DOHH2 (cell line): Measurements from ENCODE around the gene PLPPR5.

Experiments
- H3F3A ChIP-seq: fragments of 200-600 bp; sonication (generic), shearing (Covaris generic); 2 replicates; pipeline ENCODE4 v1.6.0; 2016; ENCODE audit warnings: antibody characterized with exemption, mild to moderate bottlenecking; ENCODE audit not compliant: control insufficient read depth, insufficient read depth
- H3K27ac ChIP-seq: fragments of 200-600 bp; sonication (generic); 2 replicates; pipeline ENCODE4 v1.5.1; 2014; ENCODE audit warnings: low read depth, mild to moderate bottlenecking, low read length, moderate library complexity
- H3K27me3 ChIP-seq: fragments of 200-600 bp; sonication (generic); 2 replicates; pipeline ENCODE4 v1.6.1; 2014; ENCODE audit warnings: mild to moderate bottlenecking, low read length, mixed read lengths; ENCODE audit not compliant: control insufficient read depth
- H3K36me3 ChIP-seq: fragments of 200-600 bp; sonication (generic); 2 replicates; pipeline ENCODE4 v1.6.1; 2014; ENCODE audit warnings: mild to moderate bottlenecking, low read length, moderate library complexity, mixed read lengths; ENCODE audit not compliant: control insufficient read depth
- H3K4me1 ChIP-seq: fragments of 200-600 bp; sonication (generic); 2 replicates; pipeline ENCODE4 v1.6.1; 2014; ENCODE audit warnings: mild to moderate bottlenecking, low read length, mixed read lengths; ENCODE audit not compliant: control insufficient read depth
- H3K4me2 ChIP-seq: fragments of 200-600 bp; sonication (generic); 2 replicates; pipeline ENCODE4 v1.6.0; 2014; ENCODE audit warnings: mild to moderate bottlenecking, low read length, moderate library complexity
- H3K4me3 ChIP-seq: fragments of 200-600 bp; sonication (generic); 2 replicates; pipeline ENCODE4 v1.5.1; 2014; ENCODE audit warnings: mild to moderate bottlenecking, low read length, mixed read lengths
- H3K79me2 ChIP-seq: fragments of 200-600 bp; sonication (generic); 2 replicates; pipeline ENCODE4 v1.6.1; 2014; ENCODE audit warnings: mild to moderate bottlenecking, low read length, mixed read lengths; ENCODE audit not compliant: control insufficient read depth
- H3K9me2 ChIP-seq: fragments of 200-600 bp; sonication (generic); replicated peaks from 2 replicates; pipeline ENCODE4 v1.6.1; 2014; ENCODE audit warnings: mild to moderate bottlenecking, low read length, mixed read lengths; ENCODE audit not compliant: control insufficient read depth
- H3K9me3 ChIP-seq: fragments of 200-600 bp; sonication (generic); 2 replicates; pipeline ENCODE4 v1.6.1; 2014; ENCODE audit warnings: antibody characterized with exemption, low read length, mixed read lengths; ENCODE audit not compliant: control insufficient read depth, insufficient read depth
- H4K20me1 ChIP-seq: fragments of 200-600 bp; sonication (generic); 2 replicates; pipeline ENCODE4 v1.6.0; 2014; ENCODE audit warnings: low read depth, mild to moderate bottlenecking, antibody characterized with exemption, low read length, moderate library complexity; ENCODE audit not compliant: control insufficient read depth, insufficient read depth
- EZH2phosphoT487 ChIP-seq: fragments of 200-600 bp; sonication (generic); IDR thresholded peaks from 2 replicates; pipeline ENCODE4 v1.6.1; 2017; ENCODE audit warnings: borderline replicate concordance, mild to moderate bottlenecking, antibody characterized with exemption, low read length, moderate library complexity, mixed read lengths
- TF ChIP-seq, protein P1 (sequence below): fragments of 200-600 bp; sonication (generic); IDR thresholded peaks from one replicate; pipeline ENCODE4 v1.5.1; 2014; ENCODE audit warnings: antibody characterized with exemption, mild to moderate bottlenecking, low read depth, low read length; ENCODE audit not compliant: poor library complexity, severe bottlenecking

Gene PLPPR5

DNA sequence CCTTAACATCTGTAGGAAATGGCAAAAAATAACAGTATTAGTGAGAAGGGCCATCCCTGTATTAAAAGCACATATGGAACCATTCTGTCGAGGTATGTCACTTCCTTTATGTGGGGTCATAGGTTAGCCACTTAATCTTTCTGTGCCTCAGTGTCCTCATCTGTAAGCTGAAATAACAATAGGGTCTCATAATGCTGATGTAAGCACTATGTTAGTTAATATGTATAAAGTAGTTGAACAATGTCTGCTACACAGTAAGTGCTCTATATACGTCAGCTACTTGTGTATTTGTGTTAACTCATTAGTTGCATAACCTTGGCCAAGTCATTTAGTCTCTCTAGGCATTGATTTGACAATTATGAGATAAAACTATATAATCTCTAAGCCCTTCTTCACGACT is 11.8 kb downstream of the PLPPR5 start:
- H3K27ac ChIP-seq, result no peak overlapping the region
- no peak overlapping the region for H3K4me3 ChIP-seq
- H4K20me1 ChIP-seq, result no peaks in the 10 kb centered on the region
- no peaks in the 10 kb centered on the region for H3K79me2 ChIP-seq
- H3F3A ChIP-seq, result no peaks in the 10 kb centered on the region
- no peak overlapping the region for H3K4me2 ChIP-seq
- H3K27me3 ChIP-seq, result no peaks in the 10 kb centered on the region
- no peaks in the 10 kb centered on the region for H3K9me3 ChIP-seq
- H3K9me2 ChIP-seq, result no peaks in the 10 kb centered on the region
- H3K36me3 ChIP-seq, result no peaks in the 10 kb centered on the region
- H3K4me1 ChIP-seq, result no peaks in the 10 kb centered on the region
- TF ChIP-seq, protein P1, sequence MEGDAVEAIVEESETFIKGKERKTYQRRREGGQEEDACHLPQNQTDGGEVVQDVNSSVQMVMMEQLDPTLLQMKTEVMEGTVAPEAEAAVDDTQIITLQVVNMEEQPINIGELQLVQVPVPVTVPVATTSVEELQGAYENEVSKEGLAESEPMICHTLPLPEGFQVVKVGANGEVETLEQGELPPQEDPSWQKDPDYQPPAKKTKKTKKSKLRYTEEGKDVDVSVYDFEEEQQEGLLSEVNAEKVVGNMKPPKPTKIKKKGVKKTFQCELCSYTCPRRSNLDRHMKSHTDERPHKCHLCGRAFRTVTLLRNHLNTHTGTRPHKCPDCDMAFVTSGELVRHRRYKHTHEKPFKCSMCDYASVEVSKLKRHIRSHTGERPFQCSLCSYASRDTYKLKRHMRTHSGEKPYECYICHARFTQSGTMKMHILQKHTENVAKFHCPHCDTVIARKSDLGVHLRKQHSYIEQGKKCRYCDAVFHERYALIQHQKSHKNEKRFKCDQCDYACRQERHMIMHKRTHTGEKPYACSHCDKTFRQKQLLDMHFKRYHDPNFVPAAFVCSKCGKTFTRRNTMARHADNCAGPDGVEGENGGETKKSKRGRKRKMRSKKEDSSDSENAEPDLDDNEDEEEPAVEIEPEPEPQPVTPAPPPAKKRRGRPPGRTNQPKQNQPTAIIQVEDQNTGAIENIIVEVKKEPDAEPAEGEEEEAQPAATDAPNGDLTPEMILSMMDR, result no peak
- TF ChIP-seq EZH2phosphoT487, result no peak

GRCh38 chr1:98991127-98992012 is 13.3 kb downstream of the PLPPR5 start:
- Histone ChIP-seq H3K27ac (no peak overlapping the region), H3K9me2 (no peaks in the 10 kb centered on the region), H3K4me2 (no peak overlapping the region), H3K9me3 (no peaks in the 10 kb centered on the region), H4K20me1 (no peaks in the 10 kb centered on the region), H3K4me3 (no peak overlapping the region), H3K36me3 (no peaks in the 10 kb centered on the region), H3F3A (no peaks in the 10 kb centered on the region), H3K27me3 (no peaks in the 10 kb centered on the region), H3K79me2 (no peaks in the 10 kb centered on the region), H3K4me1 (no peaks in the 10 kb centered on the region)
- TF ChIP-seq EZH2phosphoT487, result no peak
- TF ChIP-seq, protein P1, result peak; percentile 60

GRCh38 chr1:98989556-98989907 is 15.1 kb downstream of the PLPPR5 start:
- H3F3A ChIP-seq, result no peaks in the 10 kb centered on the region
- no peaks in the 10 kb centered on the region for H3K4me1 ChIP-seq

More at GRCh38 chr1:98989556-98989907, 15.1 kb downstream of the PLPPR5 start:
- H3K79me2 ChIP-seq, result no peaks in the 10 kb centered on the region
- H3K36me3 ChIP-seq, result no peaks in the 10 kb centered on the region
- H3K9me2 ChIP-seq, result no peaks in the 10 kb centered on the region
- no peak overlapping the region for H3K27ac ChIP-seq
- H3K27me3 ChIP-seq, result no peaks in the 10 kb centered on the region
- no peak overlapping the region for H3K4me3 ChIP-seq
- no peak overlapping the region for H3K4me2 ChIP-seq
- H4K20me1 ChIP-seq, result no peaks in the 10 kb centered on the region
- H3K9me3 ChIP-seq, result no peaks in the 10 kb centered on the region
- TF ChIP-seq, protein P1, result no peak
- no peak for TF ChIP-seq EZH2phosphoT487
